ENCODE results near the gene MPIG6B.
A peak's percentile ranks its signal among the peaks of the same experiment; 100 is the strongest.

MPIG6B gene

DNA sequence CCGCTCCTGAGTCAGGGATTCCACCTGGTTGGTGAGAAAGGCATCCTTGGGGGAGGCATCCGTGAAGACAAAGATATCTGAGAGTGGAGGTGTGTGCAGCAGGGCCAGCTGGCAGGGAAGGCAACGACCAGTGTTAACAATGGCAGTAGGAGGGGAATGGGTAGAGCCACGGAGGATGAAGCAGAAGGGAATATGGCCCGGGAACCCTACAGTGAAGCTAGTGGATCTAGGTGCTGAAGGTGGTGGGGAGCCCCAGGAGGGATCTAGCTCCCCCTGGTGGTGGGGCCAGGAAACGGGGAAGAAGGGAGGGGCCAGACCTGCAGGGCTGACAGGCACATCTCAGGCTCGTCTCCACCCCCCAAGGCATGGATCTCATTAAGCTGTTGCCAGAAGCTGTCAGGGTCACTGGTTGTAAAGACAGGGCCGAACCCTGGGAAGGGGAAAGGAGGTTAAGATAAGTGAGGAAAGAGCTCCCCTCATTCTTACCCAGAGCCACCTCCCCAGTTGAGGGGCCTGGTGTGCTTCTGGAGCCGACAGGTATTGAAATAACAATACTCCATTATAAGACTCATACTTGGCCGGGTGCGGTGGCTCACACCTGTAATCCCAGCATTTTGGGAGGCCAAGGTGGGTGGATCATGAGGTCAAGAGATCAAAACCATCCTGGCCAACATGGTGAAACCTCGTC lies 46.7 kb downstream of the MPIG6B start:
- peak; percentile 67 for DNase-seq

DNA sequence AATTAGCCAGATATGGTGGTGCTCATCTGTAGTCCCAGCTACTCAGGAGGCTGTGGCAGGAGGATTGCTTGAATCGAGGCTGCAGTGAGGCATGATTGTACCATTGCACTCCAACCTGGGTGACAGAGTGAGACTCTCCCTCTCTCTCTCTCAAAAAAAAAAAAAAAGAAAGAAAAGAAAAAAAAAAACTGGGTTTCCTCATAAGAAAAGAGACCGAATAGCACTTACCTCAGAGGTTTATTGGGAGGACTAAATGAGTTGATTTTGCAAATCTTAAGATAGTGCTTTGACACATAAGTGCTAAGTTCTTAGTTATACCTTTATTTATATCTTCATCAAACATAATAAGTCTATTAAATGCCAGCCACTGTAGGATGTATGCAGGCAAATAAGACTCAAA lies 47.7 kb downstream of the MPIG6B start:
- no peak for DNase-seq

DNA sequence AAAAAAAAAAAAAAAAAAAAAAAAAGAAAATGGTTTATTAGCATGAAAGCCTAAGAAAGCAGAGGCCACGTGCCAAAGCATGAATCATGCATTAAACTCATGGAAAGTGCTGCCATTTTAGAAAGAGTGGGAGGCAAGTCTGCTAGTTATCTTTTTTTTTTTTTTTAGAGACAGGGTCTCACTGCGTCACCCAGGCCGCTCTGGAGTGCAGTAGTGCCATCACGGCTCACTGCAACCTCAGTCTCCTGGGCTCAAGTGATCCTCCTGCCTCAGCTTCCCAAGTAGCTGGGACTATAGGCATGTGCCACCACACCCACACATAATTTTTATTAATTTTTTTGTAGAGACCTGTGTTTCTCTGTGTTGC lies 48.8 kb downstream of the MPIG6B start:
- no peak for DNase-seq

DNA sequence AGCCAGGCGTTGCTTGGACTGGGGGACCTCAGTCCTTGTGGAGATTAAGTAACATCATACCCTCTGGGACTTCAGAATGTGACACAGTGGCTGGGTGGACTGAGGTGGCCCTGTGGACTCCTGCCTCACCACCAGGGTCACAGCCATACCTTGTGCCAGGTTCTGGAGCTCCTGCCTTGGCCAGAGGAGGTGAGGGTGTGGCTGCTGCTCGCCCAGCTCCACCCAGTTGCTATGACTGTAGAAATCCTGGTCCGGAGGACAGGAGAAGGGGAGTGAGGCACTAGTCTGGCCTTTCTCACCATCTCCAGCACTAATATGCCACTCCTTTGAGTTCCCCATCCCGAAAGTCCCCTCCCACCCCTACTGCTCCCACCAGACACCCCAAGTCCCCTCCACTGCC lies 52.0 kb downstream of the MPIG6B start:
- no peak for DNase-seq

DNA sequence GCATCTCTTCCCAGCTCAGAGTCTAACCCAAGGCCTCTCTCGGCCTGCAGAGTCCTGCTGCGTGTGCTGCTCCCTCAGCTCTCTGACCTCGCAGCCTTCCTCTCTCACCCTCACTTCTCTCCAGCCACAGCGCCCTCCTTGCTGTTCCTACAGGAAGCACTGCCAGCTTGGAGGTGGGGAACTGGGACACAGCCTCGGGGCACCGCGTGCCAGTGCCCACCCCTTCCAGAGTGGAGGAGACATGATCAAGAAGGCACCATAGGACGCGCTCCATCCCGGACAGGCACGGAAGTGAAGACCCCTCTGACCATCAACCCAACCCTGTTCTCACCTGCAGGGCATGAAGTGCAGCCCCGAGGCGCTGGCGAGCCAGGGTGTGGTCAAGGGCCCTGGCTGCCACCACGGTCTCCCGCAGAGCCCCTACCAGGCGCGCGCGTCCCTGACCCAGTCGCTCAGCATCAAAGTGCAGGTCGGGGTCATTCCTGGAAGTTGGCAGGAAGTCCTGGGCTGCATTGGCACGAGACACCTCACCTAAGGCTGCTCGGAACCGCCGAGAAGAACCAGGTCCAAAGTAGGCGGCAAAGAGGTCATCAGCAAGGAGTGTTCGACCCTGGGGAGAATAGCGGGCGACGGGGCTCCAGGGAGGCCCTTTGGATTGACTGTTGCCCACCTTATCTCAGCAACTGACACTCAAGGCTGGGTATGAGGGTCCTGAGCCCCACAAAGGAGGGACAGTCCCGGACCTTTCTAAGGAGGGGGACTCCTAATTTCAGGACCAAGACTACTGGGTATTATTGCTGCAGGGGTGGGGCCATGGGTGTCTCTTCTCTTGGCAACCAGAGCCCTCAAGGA lies 52.7 kb downstream of the MPIG6B start:
- no peak for DNase-seq
